Pancreas (tissue), 10 donors: Measurements from ENCODE around the gene KRT5. TPM values are rescaled to one million over a fixed set of nuclear protein-coding genes. Genes with fewer than 3 reads are reported as not detected.
A peak's percentile ranks its signal among the peaks of the same experiment; 100 is the strongest.

Experiments used
- ATAC-seq, 4 donors: fragments of 200-7000 bp; cut with Tn5 transposase; one replicate each; pipeline versions ENCODE4 v1.8.0 to v1.9.1; 2020; ENCODE audit warnings: mild to moderate bottlenecking in 4 of 4, moderate library complexity in 4 of 4
- DNase-seq, 6 donors: peaks; one replicate each; pipeline ENCODE4 v3.0.0-alpha.2; 2020
- FAIRE-seq: peaks from 2 replicates; lab custom pipeline; 2012; peaks lifted over from hg19 to GRCh38; lab: Jason Lieb, UNC
- H3K27ac ChIP-seq, 4 donors: fragments of 200-600 bp; sonication (generic); 1 replicate in 3 of 4; 2 replicates in 1 of 4; pipeline versions ENCODE4 v1.5.0 to v1.8.0; 2020
- H3K27me3 ChIP-seq, 4 donors: fragments of 200-600 bp; one replicate each; pipeline ENCODE4 v1.8.0; 2021
- H3K36me3 ChIP-seq, 3 donors: fragments of 200-600 bp; sonication (generic) in 1 of 3; one replicate each; pipeline versions ENCODE4 v1.5.0 to v1.8.0; 2020 to 2021
- H3K4me1 ChIP-seq, 3 donors: fragments of 200-600 bp; one replicate each; pipeline ENCODE4 v1.8.0; 2021
- H3K4me3 ChIP-seq, 4 donors: fragments of 200-600 bp; sonication (generic) in 2 of 4; one replicate each; pipeline versions ENCODE4 v1.5.0 to v1.8.0; 2020 to 2021
- H3K9me3 ChIP-seq, 4 donors: fragments of 200-600 bp; one replicate each; pipeline ENCODE4 v1.8.0; 2021
- WGBS, 2 donors: extraction: QIAGEN DNeasy Blood & Tissue Kit; methylation state at CpG; one replicate each; pipeline ENCODE4 v1.1.7; 2013; 5-methylcytosine and 5-hydroxymethylcytosine counted together
- intact Hi-C, 3 donors: fragments of 100-400 bp; cut with DNase I; formaldehyde crosslinking; loops; one replicate each; pipeline versions ENCODE4 v1.11.1 to v1.14.2; 2022
- polyA plus RNA-seq, 2 donors: library from polyadenylated mRNA; stranded (reverse); fragments of 200-250 nt; gene quantifications; one replicate each; pipeline ENCODE4 v1.2.3, GENCODE V29; 2013
- total RNA-seq, 6 donors: library from RNA; stranded (reverse); fragmentation: NEBNext Ultra II Directional in 4 of 6; extraction: Animal tissue kit (Norgen Biotek cat#: 25700) in 4 of 6; gene quantifications; one replicate each; pipeline versions ENCODE4 v1.2.1 to v1.2.4, GENCODE V29; 2021 to 2023
- TF ChIP-seq, protein P1 (sequence below), 4 donors: fragments of 200-600 bp; sonication (generic) in 3 of 4; IDR thresholded peaks; one replicate each; pipeline versions ENCODE4 v1.5.0 to v1.8.0; 2021; ENCODE audit warnings: antibody characterized with exemption in 4 of 4
- donor health status: healthy with polysubstance abuse.
- donor health status: DM: no; HTN: no; CAD: no; lungs with moderate emphysema.
- donor health status: DM: no; HTN: no; CAD: no.
- donor health status: control.
- donor health status: control.
- donor health status: Bipolar disorder and iron deficiency.
- donor health status: DM: yes; HTN: yes; CAD: no.
- donor health status: DM: no; HTN: no; CAD: no.
- donor health status: DM: no; HTN: no; CAD: no.
- donor health status: DM: yes; HTN: yes; CAD: no.

Gene KRT5
- total and polyA plus RNA-seq, 8 donors = 0.51 to 5.8 (median 1.5) TPM

DNA sequence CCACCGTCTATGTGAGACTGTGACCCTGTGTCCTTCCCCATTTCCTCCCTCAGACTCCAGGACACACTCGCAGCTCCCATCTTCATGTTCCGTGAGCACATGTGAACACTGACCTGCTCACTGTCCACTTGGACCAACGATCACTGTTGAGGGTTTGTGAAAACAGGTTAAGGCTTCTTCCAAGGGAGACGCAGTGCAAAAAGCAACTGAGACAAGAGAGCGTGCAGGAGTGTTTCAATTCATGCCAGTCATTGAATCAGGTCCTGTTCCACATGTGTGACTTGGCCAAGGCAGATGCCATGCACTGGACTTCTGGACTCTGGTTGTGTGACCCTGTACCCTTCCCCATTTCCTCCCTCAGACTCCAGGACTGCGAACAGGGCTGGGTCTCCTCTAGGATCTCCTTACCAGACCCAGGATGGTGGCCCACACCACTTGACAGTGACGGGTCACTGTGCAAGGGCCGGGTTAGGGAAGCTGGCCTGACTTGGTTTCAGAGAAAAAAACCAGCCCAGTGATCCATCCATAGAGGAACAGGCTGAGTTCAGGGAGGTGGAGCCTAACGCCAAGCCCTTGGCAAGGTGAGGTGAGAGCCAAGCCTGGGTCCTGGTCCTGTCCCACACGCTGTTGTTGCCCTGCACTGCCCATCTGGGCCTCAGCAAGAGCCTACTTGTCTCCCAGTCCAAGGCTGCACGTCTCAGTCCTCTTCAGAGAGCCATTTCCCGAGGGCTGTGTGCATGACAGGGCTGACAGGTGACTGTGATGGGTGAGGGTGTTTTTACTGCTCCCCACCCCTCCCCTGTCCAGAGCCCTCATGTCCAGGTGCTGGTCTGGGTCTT lies 5.7 kb upstream of the KRT5 start:
- Histone ChIP-seq H3K4me1 (peaks cover 8 to 12% (median 9%) of the 10 kb centered on the region in 3 donors), H3K36me3 (no peaks in the 10 kb centered on the region), H3K27me3 (no peaks in the 10 kb centered on the region), H3K4me3 (no peak overlapping the region), H3K9me3 (no peaks in the 10 kb centered on the region), H3K27ac (no peak overlapping the region)
- 76 to 80% methylated on average over 13 of the region's 13 CpGs for WGBS, 2 donors
- DNase-seq = peak in 1 of 6 donors; percentile 7
- no peak for FAIRE-seq
- intact Hi-C loops = no loop called here
- TF ChIP-seq, protein P1, sequence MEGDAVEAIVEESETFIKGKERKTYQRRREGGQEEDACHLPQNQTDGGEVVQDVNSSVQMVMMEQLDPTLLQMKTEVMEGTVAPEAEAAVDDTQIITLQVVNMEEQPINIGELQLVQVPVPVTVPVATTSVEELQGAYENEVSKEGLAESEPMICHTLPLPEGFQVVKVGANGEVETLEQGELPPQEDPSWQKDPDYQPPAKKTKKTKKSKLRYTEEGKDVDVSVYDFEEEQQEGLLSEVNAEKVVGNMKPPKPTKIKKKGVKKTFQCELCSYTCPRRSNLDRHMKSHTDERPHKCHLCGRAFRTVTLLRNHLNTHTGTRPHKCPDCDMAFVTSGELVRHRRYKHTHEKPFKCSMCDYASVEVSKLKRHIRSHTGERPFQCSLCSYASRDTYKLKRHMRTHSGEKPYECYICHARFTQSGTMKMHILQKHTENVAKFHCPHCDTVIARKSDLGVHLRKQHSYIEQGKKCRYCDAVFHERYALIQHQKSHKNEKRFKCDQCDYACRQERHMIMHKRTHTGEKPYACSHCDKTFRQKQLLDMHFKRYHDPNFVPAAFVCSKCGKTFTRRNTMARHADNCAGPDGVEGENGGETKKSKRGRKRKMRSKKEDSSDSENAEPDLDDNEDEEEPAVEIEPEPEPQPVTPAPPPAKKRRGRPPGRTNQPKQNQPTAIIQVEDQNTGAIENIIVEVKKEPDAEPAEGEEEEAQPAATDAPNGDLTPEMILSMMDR (IDR thresholded peaks at IDR 0.05) = no peak
- ATAC-seq = no peak

GRCh38 chr12:52524898-52525591 lies 4.9 kb upstream of the KRT5 start:
- Histone ChIP-seq H3K36me3 (no peaks in the 10 kb centered on the region), H3K4me1 (peaks cover 9 to 14% (median 9%) of the 10 kb centered on the region in 3 donors), H3K9me3 (no peaks in the 10 kb centered on the region), H3K27me3 (no peaks in the 10 kb centered on the region), H3K4me3 (no peak overlapping the region), H3K27ac (no peak overlapping the region)
- no peak for ATAC-seq
- WGBS, 2 donors = 89 to 92% methylated on average over 5 of the region's 5 CpGs
- FAIRE-seq = no peak
- peak in 1 of 6 donors; percentile 4 for DNase-seq
- intact Hi-C loops = no loop called here
- TF ChIP-seq, protein P1 (IDR thresholded peaks at IDR 0.05) = no peak

- H3K4me1 ChIP-seq = peaks cover 9 to 14% (median 9%) of the 10 kb centered on the region in 3 donors
- H3K36me3 ChIP-seq = no peaks in the 10 kb centered on the region
- 69 to 75% methylated on average over 6 of the region's 6 CpGs for WGBS, 2 donors
- intact Hi-C loops = no loop called here
- no peak for FAIRE-seq
- no peak overlapping the region for H3K4me3 ChIP-seq
- H3K27me3 ChIP-seq = no peaks in the 10 kb centered on the region
- DNase-seq = peak in 1 of 6 donors; percentile 5
- ATAC-seq = no peak
- no peak overlapping the region for H3K27ac ChIP-seq
- H3K9me3 ChIP-seq = no peaks in the 10 kb centered on the region
- TF ChIP-seq, protein P1 (IDR thresholded peaks at IDR 0.05) = no peak
Measured at GRCh38 chr12:52524241-52524897, 4.2 kb upstream of the KRT5 start.

GRCh38 chr12:52523824-52524223 lies 3.6 kb upstream of the KRT5 start:
- no peaks in the 10 kb centered on the region for H3K36me3 ChIP-seq
- no peak overlapping the region for H3K27ac ChIP-seq
- no peak for ATAC-seq
- WGBS, 2 donors = 95 to 96% methylated on average over 4 of the region's 4 CpGs
- TF ChIP-seq, protein P1 (IDR thresholded peaks at IDR 0.05) = no peak
- H3K27me3 ChIP-seq = no peaks in the 10 kb centered on the region
- intact Hi-C loops = no loop called here
- peaks cover 9 to 14% (median 9%) of the 10 kb centered on the region in 3 donors for H3K4me1 ChIP-seq
- peak in 1 of 6 donors; percentile 7 for DNase-seq
- no peak overlapping the region for H3K4me3 ChIP-seq
- no peaks in the 10 kb centered on the region for H3K9me3 ChIP-seq
- FAIRE-seq = no peak
